Breast epithelium (tissue), 4 donors: ENCODE data around the gene CUL4A. TPM values are rescaled to one million over a fixed set of nuclear protein-coding genes. Genes with fewer than 3 reads are reported as not detected.

Experiments
- DNase-seq, 2 donors: peaks; one replicate each; pipeline ENCODE4 v3.0.0-alpha.2; 2019; ENCODE audit warnings: low spot score in 2 of 2
- H3K27ac ChIP-seq, 2 donors: fragments of 200-600 bp; sonication (generic) in 1 of 2; one replicate each; pipeline ENCODE4 v1.5.1; 2016 to 2019; ENCODE audit warnings: mild to moderate bottlenecking in 1 of 2
- H3K27me3 ChIP-seq, 2 donors: fragments of 200-600 bp; sonication (generic) in 1 of 2; one replicate each; pipeline versions ENCODE4 v1.5.1 to v1.6.0; 2017 to 2019; ENCODE audit warnings: control low read depth in 1 of 2, mild to moderate bottlenecking in 1 of 2
- H3K36me3 ChIP-seq: fragments of 200-600 bp; one replicate; pipeline ENCODE4 v1.5.1; 2019
- H3K4me1 ChIP-seq, 2 donors: fragments of 200-600 bp; sonication (generic); one replicate each; pipeline ENCODE4 v1.5.1; 2016 to 2019; ENCODE audit warnings: control low read depth in 1 of 2
- H3K4me3 ChIP-seq, 3 donors: fragments of 200-600 bp; sonication (generic); 1 replicate in 2 of 3; 2 replicates in 1 of 3; pipeline ENCODE4 v1.5.1; 2016 to 2019; ENCODE audit warnings: mild to moderate bottlenecking in 3 of 3, moderate library complexity in 2 of 3
- H3K9me3 ChIP-seq, 2 donors: fragments of 200-600 bp; sonication (generic) in 1 of 2; one replicate each; pipeline ENCODE4 v1.5.1; 2016 to 2019; ENCODE audit warnings: control low read depth in 1 of 2
- POLR2A ChIP-seq: fragments of 450-650 bp; IDR thresholded peaks from one replicate; pipeline ENCODE4 v1.6.1; 2016; ENCODE audit warnings: antibody characterized with exemption, mild to moderate bottlenecking, moderate library complexity
- POLR2AphosphoS5 ChIP-seq, 3 donors: sonication (generic); formaldehyde crosslinking; IDR thresholded peaks; one replicate each; pipeline ENCODE4 v1.6.1; 2017; ENCODE audit warnings: antibody characterized with exemption in 3 of 3
- intact Hi-C: fragments of 100-400 bp; cut with DNase I; formaldehyde crosslinking; loops from one replicate; pipeline ENCODE4 v1.15.1; 2023; ENCODE audit warnings: low total_unique reads
- total RNA-seq, 3 donors: library from RNA; depleted of rRNA; stranded (reverse); fragments of >200 nt; gene quantifications; one replicate each; pipeline ENCODE4 v1.1.0, GENCODE V29; 2016
- TF ChIP-seq, protein P1 (sequence below), 3 donors: fragments of 450-650 bp; IDR thresholded peaks; one replicate each; pipeline ENCODE4 v1.5.1; 2016 to 2017; ENCODE audit warnings: antibody characterized with exemption in 3 of 3, mild to moderate bottlenecking in 3 of 3, moderate library complexity in 3 of 3

CUL4A gene
- total RNA-seq, 3 donors from 2014 or later: 108 to 145 (median 142) TPM

DNA sequence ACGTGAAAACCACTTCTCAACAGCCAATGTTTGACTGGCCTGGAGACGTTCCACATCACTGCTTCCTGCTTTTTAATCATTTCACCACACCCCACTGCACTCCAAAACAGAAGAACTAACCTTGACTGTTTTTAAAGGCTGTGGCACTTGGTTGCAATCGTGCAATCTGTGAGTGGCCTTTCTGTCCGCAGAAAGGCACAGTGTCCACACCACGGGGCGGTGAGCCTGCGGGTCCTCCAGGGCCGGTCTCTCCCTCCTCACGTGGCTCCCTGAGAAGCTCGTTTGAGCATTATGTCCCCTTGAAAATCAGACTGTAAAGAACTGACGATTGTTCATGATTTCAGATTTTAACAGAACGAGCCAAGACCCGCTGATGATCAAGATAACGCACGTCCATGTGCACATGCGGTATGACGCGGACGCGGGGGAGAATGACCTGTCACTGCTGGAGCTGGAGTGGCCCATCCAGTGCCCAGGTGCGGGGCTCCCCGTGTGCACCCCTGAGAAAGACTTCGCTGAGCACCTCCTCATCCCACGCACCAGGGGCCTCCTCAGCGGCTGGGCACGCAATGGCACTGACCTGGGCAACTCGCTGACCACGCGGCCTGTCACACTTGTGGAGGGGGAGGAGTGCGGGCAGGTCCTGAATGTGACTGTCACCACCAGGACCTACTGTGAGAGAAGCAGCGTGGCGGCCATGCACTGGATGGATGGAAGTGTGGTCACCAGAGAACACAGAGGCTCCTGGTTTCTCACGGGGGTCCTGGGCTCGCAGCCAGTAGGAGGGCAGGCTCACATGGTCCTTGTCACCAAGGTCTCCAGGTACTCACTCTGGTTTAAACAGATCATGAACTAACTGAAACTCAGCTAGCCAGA lies 37.9 kb upstream of the CUL4A start:
- Histone ChIP-seq H3K4me1 (no peaks in the 10 kb centered on the region), H3K27ac (no peak overlapping the region), H3K4me3 (no peak overlapping the region), H3K9me3 (no peaks in the 10 kb centered on the region), H3K27me3 (no peaks in the 10 kb centered on the region), H3K36me3 (peaks cover 3% of the 10 kb centered on the region)
- DNase-seq: no peak
- intact Hi-C loops: no loop called here
- TF ChIP-seq, protein P1, sequence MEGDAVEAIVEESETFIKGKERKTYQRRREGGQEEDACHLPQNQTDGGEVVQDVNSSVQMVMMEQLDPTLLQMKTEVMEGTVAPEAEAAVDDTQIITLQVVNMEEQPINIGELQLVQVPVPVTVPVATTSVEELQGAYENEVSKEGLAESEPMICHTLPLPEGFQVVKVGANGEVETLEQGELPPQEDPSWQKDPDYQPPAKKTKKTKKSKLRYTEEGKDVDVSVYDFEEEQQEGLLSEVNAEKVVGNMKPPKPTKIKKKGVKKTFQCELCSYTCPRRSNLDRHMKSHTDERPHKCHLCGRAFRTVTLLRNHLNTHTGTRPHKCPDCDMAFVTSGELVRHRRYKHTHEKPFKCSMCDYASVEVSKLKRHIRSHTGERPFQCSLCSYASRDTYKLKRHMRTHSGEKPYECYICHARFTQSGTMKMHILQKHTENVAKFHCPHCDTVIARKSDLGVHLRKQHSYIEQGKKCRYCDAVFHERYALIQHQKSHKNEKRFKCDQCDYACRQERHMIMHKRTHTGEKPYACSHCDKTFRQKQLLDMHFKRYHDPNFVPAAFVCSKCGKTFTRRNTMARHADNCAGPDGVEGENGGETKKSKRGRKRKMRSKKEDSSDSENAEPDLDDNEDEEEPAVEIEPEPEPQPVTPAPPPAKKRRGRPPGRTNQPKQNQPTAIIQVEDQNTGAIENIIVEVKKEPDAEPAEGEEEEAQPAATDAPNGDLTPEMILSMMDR (IDR thresholded peaks at IDR 0.05): no peak
- TF ChIP-seq POLR2A (no peak), POLR2AphosphoS5 (IDR thresholded peaks at IDR 0.05) (no peak)

DNA sequence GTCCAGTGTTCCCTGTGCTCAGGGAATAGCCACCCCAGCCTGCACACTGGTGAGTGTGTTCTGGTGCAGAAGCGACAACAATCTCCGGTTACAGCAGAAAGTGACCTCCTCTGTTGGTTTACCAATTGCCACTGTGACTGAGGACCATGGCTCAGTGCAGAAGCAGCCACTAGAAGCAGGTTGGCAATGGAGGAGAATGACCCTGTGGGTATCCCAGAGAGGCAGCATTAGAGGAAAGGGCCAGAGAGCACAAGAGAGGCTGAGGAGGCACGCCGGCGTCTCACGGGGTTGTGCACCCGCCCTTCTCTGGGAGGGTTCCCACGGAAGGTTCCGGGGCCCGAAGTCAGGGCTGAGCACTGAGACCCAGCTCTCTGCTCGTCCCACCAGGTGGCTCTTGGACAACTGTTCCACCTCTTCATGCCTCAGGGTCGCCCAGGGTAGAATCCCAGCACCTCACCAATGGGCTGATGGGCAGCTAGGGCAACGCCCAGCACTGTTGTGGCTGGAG lies 36.9 kb upstream of the CUL4A start:
- no peak for DNase-seq
- Histone ChIP-seq H3K36me3 (peaks cover 3% of the 10 kb centered on the region), H3K4me3 (no peak overlapping the region), H3K27me3 (no peaks in the 10 kb centered on the region), H3K9me3 (no peaks in the 10 kb centered on the region), H3K27ac (no peak overlapping the region), H3K4me1 (no peaks in the 10 kb centered on the region)
- TF ChIP-seq, protein P1 (IDR thresholded peaks at IDR 0.05): no peak
- TF ChIP-seq POLR2AphosphoS5 (IDR thresholded peaks at IDR 0.05): no peak
- no peak for TF ChIP-seq POLR2A
- intact Hi-C loops: no loop called here

DNA sequence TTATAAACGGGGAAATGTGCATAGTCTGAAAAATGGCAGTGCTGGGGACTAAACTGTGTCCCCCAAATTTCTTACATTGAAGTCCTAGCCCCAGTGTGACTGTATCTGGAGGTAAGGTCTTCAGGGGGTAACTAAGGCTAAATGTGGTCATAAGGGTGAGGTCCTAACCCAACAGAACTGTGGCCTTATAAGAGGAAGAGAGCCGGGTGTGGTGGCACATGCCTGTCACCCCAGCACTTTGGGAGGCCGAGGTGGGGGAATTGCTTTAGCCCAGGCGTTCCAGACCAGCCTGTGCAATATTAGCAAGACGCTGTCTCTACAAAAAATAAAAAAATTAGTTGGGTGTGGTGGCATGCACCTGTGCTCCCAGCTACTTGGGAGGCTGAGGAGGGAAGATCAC lies 33.1 kb upstream of the CUL4A start:
- no peaks in the 10 kb centered on the region for H3K4me1 ChIP-seq
- intact Hi-C loops: no loop called here
- no peaks in the 10 kb centered on the region for H3K9me3 ChIP-seq
- H3K27ac ChIP-seq: no peak overlapping the region
- H3K27me3 ChIP-seq: no peaks in the 10 kb centered on the region
- TF ChIP-seq POLR2A (no peak), POLR2AphosphoS5 (IDR thresholded peaks at IDR 0.05) (no peak)
- TF ChIP-seq, protein P1 (IDR thresholded peaks at IDR 0.05): no peak
- no peak overlapping the region for H3K4me3 ChIP-seq
- DNase-seq: no peak
- H3K36me3 ChIP-seq: peaks cover 19% of the 10 kb centered on the region

DNA sequence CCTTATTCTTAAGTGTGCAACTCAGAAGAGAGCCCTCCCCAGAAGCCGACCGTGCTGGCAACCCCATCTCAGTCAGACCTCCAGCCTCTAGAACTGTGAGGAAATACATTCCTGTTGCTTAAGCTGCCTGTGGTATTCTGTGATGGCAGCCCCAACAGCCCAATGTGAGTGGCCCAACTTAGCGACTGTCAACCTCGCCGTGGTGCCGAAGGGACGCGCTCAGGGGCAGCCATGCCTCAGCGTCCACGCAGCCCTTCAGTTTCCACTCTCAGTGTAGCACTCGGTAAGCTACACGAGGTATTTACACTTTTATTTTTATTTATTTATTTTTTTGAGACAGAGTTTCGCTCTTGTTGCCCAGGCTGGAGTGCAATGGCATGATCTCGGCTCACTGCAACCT lies 32.6 kb upstream of the CUL4A start:
- Histone ChIP-seq H3K27me3 (no peaks in the 10 kb centered on the region), H3K9me3 (no peaks in the 10 kb centered on the region), H3K4me3 (no peak overlapping the region), H3K27ac (no peak overlapping the region), H3K36me3 (peaks cover 19% of the 10 kb centered on the region), H3K4me1 (no peaks in the 10 kb centered on the region)
- TF ChIP-seq, protein P1 (IDR thresholded peaks at IDR 0.05): no peak
- TF ChIP-seq POLR2A (no peak), POLR2AphosphoS5 (IDR thresholded peaks at IDR 0.05) (no peak)
- intact Hi-C loops: no loop called here
- no peak for DNase-seq
